ENCODE data around the gene CRAMP1.

CRAMP1 gene

GRCh38 chr16:1723450-1724147 is 111.4 kb downstream of the CRAMP1 start:
- peaks cover 0 to 36% of the 10 kb centered on the region in 2 experiments; a peak in 2 of 3 replicates for H3K36me3 ChIP-seq (ENCODE audit: control insufficient read depth in 2 of 2, insufficient read depth in 1 of 2, low read length in 2 of 2)
- H3K4me3 ChIP-seq (ENCODE audit: low read depth, low read length): no peak overlapping the region
- no peaks in the 10 kb centered on the region for H3K9me3 ChIP-seq (ENCODE audit: control insufficient read depth, insufficient read depth, low read depth, low read length)
- no peak overlapping the region for H3K27ac ChIP-seq (ENCODE audit: extremely low read depth, low read depth, low read length)
- POLR2A ChIA-PET: interaction anchor here (1.0 to 1.3 kb wide), 3 partner anchors 22 to 113 kb away, joined by 3 to 4 read pairs (median 3); partner anchors contain the start of gene JPT2
- H3K4me1 ChIP-seq (ENCODE audit: control insufficient read depth, insufficient read depth, low read length): peaks cover 3% of the 10 kb centered on the region
- TF ChIP-seq OSR2 (tag by site-specific recombination; IDR thresholded peaks at IDR 0.05) (no peak), ZNF2 (tag by site-specific recombination; IDR thresholded peaks at IDR 0.05) (peak; percentile 96), KLF10 (tag by site-specific recombination; IDR thresholded peaks at IDR 0.05) (no peak), SETDB1 (IDR thresholded peaks at IDR 0.05; ENCODE audit: insufficient read length, low read length) (no peak), GLIS1 (tag by site-specific recombination; IDR thresholded peaks at IDR 0.05) (no peak), ZNF335 (tag by site-specific recombination; conservative IDR thresholded peaks at IDR 0.05) (0 out of 2 replicates have a peak, but pooled peaks have one; percentile 17), TCF7L2 (IDR thresholded peaks at IDR 0.05; ENCODE audit: borderline replicate concordance, low read depth, low read length) (no peak), ZNF629 (tag by site-specific recombination; IDR thresholded peaks at IDR 0.05) (no peak), ZNF433 (tag by site-specific recombination; IDR thresholded peaks at IDR 0.05; ENCODE audit: low read depth) (no peak), PRDM1 (tag by site-specific recombination; IDR thresholded peaks at IDR 0.05) (peak; percentile 45; the same call in 1 of the 2 replicates), ZNF140 (tag by site-specific recombination; IDR thresholded peaks at IDR 0.05) (no peak), ZFP41 (tag by site-specific recombination; IDR thresholded peaks at IDR 0.05; ENCODE audit: borderline replicate concordance) (no peak), ZIC2 (tag by site-specific recombination; IDR thresholded peaks at IDR 0.05) (no peak), ZNF24 (tag by site-specific recombination; IDR thresholded peaks at IDR 0.05) (no peak), MEIS1 (CRISPR knock-in tag; IDR thresholded peaks at IDR 0.05; ENCODE audit: borderline replicate concordance) (no peak), ZBTB17 (tag by site-specific recombination; IDR thresholded peaks at IDR 0.05) (0 out of 2 replicates have a peak, but pooled peaks have one; percentile 15), ZNF311 (tag by site-specific recombination; IDR thresholded peaks at IDR 0.05; ENCODE audit: borderline replicate concordance) (no peak), SCRT1 (tag by site-specific recombination; IDR thresholded peaks at IDR 0.05; ENCODE audit: borderline replicate concordance) (no peak), ZNF473 (tag by site-specific recombination; IDR thresholded peaks at IDR 0.05) (no peak), BCL11B (tag by site-specific recombination; IDR thresholded peaks at IDR 0.05; ENCODE audit: low read depth) (no peak), RBAK (tag by site-specific recombination; IDR thresholded peaks at IDR 0.05) (no peak), ZNF366 (tag by site-specific recombination; conservative IDR thresholded peaks at IDR 0.05) (no peak)
- TF ChIP-seq, protein P1, sequence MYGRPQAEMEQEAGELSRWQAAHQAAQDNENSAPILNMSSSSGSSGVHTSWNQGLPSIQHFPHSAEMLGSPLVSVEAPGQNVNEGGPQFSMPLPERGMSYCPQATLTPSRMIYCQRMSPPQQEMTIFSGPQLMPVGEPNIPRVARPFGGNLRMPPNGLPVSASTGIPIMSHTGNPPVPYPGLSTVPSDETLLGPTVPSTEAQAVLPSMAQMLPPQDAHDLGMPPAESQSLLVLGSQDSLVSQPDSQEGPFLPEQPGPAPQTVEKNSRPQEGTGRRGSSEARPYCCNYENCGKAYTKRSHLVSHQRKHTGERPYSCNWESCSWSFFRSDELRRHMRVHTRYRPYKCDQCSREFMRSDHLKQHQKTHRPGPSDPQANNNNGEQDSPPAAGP (tag by site-specific recombination; IDR thresholded peaks at IDR 0.05): no peak
- TF ChIP-seq, protein P2, sequence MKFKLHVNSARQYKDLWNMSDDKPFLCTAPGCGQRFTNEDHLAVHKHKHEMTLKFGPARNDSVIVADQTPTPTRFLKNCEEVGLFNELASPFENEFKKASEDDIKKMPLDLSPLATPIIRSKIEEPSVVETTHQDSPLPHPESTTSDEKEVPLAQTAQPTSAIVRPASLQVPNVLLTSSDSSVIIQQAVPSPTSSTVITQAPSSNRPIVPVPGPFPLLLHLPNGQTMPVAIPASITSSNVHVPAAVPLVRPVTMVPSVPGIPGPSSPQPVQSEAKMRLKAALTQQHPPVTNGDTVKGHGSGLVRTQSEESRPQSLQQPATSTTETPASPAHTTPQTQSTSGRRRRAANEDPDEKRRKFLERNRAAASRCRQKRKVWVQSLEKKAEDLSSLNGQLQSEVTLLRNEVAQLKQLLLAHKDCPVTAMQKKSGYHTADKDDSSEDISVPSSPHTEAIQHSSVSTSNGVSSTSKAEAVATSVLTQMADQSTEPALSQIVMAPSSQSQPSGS (tag by site-specific recombination; IDR thresholded peaks at IDR 0.05; ENCODE audit: low read depth): no peak
- CTCF ChIA-PET: interaction anchor here (0.6 to 2.0 kb wide), 10 partner anchors 9 to 631 kb away, joined by 3 to 6 read pairs (median 3); no protein-coding TSS in a partner anchor

DNA sequence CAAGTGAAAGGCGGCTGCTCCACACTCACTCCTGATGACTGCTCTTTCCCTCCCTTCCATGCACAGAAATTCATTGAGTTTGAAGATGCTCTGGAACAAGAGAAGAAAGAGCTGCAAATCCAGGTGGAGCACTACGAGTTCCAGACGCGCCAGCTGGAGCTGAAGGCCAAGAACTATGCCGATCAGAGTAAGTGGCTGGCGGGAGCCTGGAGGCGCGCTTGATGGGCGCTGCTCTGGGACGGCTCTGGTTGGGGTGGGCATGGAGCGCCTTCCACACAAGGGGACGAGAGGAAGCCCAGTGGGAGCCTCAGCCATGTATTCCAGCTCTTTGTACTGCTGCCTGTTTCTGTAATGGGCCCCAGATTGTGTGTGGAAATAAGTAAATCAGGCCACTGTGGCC is 112.3 kb downstream of the CRAMP1 start:
- H3K4me1 ChIP-seq (ENCODE audit: control insufficient read depth, insufficient read depth, low read length): peaks cover 3% of the 10 kb centered on the region
- POLR2A ChIA-PET: interaction anchor here (1.3 kb wide), 1 partner anchor 114 kb away, joined by 3 read pairs; no protein-coding TSS in a partner anchor
- H3K36me3 ChIP-seq (ENCODE audit: control insufficient read depth in 2 of 2, insufficient read depth in 1 of 2, low read length in 2 of 2): peaks cover 0 to 45% of the 10 kb centered on the region in 2 experiments; a peak in 2 of 3 replicates
- no peak overlapping the region for H3K4me3 ChIP-seq (ENCODE audit: low read depth, low read length)
- CTCF ChIA-PET: interaction anchor here (0.6 to 2.0 kb wide), 3 partner anchors 8 to 346 kb away, joined by 3 to 6 read pairs (median 5); no protein-coding TSS in a partner anchor
- no peaks in the 10 kb centered on the region for H3K9me3 ChIP-seq (ENCODE audit: control insufficient read depth, insufficient read depth, low read depth, low read length)
- H3K27ac ChIP-seq (ENCODE audit: extremely low read depth, low read depth, low read length): no peak overlapping the region
- TF ChIP-seq ZNF658 (tag by site-specific recombination; IDR thresholded peaks at IDR 0.05) (no peak), RBAK (tag by site-specific recombination; IDR thresholded peaks at IDR 0.05) (no peak), ZBTB6 (tag by site-specific recombination; IDR thresholded peaks at IDR 0.05) (no peak), KLF8 (tag by site-specific recombination; IDR thresholded peaks at IDR 0.05) (no peak), ZFP3 (tag by site-specific recombination; IDR thresholded peaks at IDR 0.05; ENCODE audit: low read depth) (no peak), ZNF391 (tag by site-specific recombination; IDR thresholded peaks at IDR 0.05; ENCODE audit: borderline replicate concordance, low read depth) (no peak), AEBP2 (tag by site-specific recombination; IDR thresholded peaks at IDR 0.05; ENCODE audit: borderline replicate concordance) (no peak)
